ENCODE measurements around the gene TPM1.

TPM1 gene

GRCh38 chr15:63051156-63052066 is 8.9 kb downstream of the TPM1 start:
- in situ Hi-C loops (cut with HindIII; ENCODE audit: low sequenced_read_pairs) = no loop called here

GRCh38 chr15:63052077-63052841 is 9.7 kb downstream of the TPM1 start:
- in situ Hi-C loops (cut with HindIII; ENCODE audit: low sequenced_read_pairs) = no loop called here

- in situ Hi-C loops (cut with HindIII; ENCODE audit: low sequenced_read_pairs) = no loop called here
Measured at GRCh38 chr15:63052961-63053698, 10.6 kb downstream of the TPM1 start.

- in situ Hi-C loops (cut with HindIII; ENCODE audit: low sequenced_read_pairs) = no loop called here
Measured at GRCh38 chr15:63054281-63054683, 11.7 kb downstream of the TPM1 start.

GRCh38 chr15:63054985-63055384 is 12.4 kb downstream of the TPM1 start:
- in situ Hi-C loops (cut with HindIII; ENCODE audit: low sequenced_read_pairs) = no loop called here

- in situ Hi-C loops (cut with HindIII; ENCODE audit: low sequenced_read_pairs) = no loop called here
Measured at GRCh38 chr15:63056829-63057228, 14.3 kb downstream of the TPM1 start.

- in situ Hi-C loops (cut with HindIII; ENCODE audit: low sequenced_read_pairs) = no loop called here
Measured at GRCh38 chr15:63057468-63058345, 15.2 kb downstream of the TPM1 start.

- in situ Hi-C loops (cut with HindIII; ENCODE audit: low sequenced_read_pairs) = no loop called here
Measured at GRCh38 chr15:63059075-63059474, 16.5 kb downstream of the TPM1 start.

- in situ Hi-C loops (cut with HindIII; ENCODE audit: low sequenced_read_pairs) = no loop called here
Measured at GRCh38 chr15:63059573-63060216, 17.1 kb downstream of the TPM1 start.

GRCh38 chr15:63060699-63061098 is 18.2 kb downstream of the TPM1 start:
- in situ Hi-C loops (cut with HindIII; ENCODE audit: low sequenced_read_pairs) = no loop called here

- in situ Hi-C loops (cut with HindIII; ENCODE audit: low sequenced_read_pairs) = no loop called here
Measured at GRCh38 chr15:63061975-63062374, 19.4 kb downstream of the TPM1 start.

GRCh38 chr15:63063164-63063756 is 20.7 kb downstream of the TPM1 start:
- in situ Hi-C loops (cut with HindIII; ENCODE audit: low sequenced_read_pairs) = no loop called here

- in situ Hi-C loops (cut with HindIII; ENCODE audit: low sequenced_read_pairs) = no loop called here
Measured at GRCh38 chr15:63063877-63064409, 21.4 kb downstream of the TPM1 start.

GRCh38 chr15:63065262-63066221 is 23.0 kb downstream of the TPM1 start:
- in situ Hi-C loops (cut with HindIII; ENCODE audit: low sequenced_read_pairs) = no loop called here

GRCh38 chr15:63066272-63066671 is 23.7 kb downstream of the TPM1 start:
- in situ Hi-C loops (cut with HindIII; ENCODE audit: low sequenced_read_pairs) = no loop called here

GRCh38 chr15:63067306-63067705 is 24.8 kb downstream of the TPM1 start:
- in situ Hi-C loops (cut with HindIII; ENCODE audit: low sequenced_read_pairs) = no loop called here

- in situ Hi-C loops (cut with HindIII; ENCODE audit: low sequenced_read_pairs) = no loop called here
Measured at GRCh38 chr15:63067976-63068743, 25.6 kb downstream of the TPM1 start.
